T-helper 2 cell treated with Interferon-gamma antibody and Interleukin-4, amounts not matched to agents 100 ng/mL and 5 ng/mL, for 36 hours (primary cell): Measurements from ENCODE around the gene MYL12A. TPM values are rescaled to one million over a fixed set of nuclear protein-coding genes. Genes with fewer than 3 reads are reported as not detected.
"Not testable (repeated sequence)": the region's sequence is repeated elsewhere in the genome, so short reads cannot be mapped to it uniquely, and the experiment has no call there.

Experiments used
- intact Hi-C: fragments of 100-400 bp; cut with micrococcal nuclease; formaldehyde crosslinking; loops from one replicate; pipeline ENCODE4 v1.15.1; 2023
- total RNA-seq: library from RNA; stranded (reverse); gene quantifications from 2 replicates; pipeline ENCODE4 v1.2.3, GENCODE V29; 2022

Gene MYL12A
- total RNA-seq, 1 donor from 2014 or later, result 725 TPM

DNA sequence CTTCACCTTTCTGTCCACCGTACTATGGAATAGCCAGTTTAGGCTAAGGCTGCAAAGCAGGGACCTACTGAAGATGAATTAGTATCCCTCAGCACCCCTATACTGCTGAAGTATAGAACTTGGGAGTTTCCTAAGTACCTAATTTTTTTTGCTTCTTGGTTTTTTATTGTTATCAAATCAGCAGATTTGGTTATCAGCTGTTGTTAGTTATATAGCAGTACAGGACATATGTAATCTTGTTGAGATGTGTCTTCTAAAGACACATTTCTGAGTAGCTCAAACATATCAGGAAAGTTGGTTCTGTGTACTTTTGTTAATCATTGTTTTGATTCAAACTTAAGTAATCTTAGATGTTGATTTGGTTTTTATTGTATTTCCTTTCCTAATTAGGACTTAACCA, 5.2 kb downstream of the MYL12A start:
- intact Hi-C loops, result no loop called here

GRCh38 chr18:3254725-3255124, 7.1 kb downstream of the MYL12A start:
- intact Hi-C loops, result no loop called here

GRCh38 chr18:3255611-3256165, 8.1 kb downstream of the MYL12A start:
- intact Hi-C loops, result no loop called here

DNA sequence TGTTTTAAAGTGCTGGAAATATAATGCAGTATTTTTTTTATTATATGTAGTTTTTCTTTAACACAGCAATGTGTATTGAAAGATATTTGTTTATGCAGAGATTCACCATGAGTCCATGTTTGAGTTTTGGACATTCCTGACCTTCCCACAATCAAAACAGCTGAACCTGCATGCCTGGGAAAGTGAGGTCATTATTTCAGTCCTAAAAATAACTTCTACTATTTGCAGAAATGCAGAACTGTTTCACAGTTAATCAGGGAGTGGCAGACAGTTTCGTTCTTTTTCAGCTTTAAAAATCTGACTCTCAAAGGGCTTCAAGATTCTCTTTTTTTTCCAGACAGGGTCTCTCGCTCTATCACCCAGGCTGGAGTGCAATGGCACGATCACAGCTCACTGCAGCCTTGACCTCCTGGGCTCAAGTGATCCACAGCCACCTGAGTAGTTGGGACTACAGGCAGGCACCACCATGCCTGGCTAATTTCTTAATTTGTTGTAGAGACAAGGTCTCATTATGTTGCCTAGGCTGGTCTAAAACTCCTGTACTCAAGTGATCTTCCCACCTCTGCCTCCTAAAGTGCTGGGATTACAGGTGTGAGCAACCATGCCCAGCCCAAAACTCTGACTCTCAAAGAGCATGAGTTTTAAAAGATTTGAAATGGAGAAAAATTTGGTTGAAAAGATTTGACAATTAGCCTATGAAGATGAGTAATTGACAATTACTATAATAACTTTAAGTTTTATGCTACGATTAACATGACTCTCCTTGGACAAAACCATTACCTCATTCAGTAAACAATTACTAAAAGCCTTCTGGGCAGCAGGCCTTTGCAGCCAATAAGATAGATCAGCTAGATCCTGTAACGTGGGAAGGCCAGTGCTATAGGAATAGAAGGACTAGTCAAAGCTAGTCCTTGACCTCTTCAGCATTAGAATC, 9.4 kb downstream of the MYL12A start:
- intact Hi-C loops, result no loop called here

DNA sequence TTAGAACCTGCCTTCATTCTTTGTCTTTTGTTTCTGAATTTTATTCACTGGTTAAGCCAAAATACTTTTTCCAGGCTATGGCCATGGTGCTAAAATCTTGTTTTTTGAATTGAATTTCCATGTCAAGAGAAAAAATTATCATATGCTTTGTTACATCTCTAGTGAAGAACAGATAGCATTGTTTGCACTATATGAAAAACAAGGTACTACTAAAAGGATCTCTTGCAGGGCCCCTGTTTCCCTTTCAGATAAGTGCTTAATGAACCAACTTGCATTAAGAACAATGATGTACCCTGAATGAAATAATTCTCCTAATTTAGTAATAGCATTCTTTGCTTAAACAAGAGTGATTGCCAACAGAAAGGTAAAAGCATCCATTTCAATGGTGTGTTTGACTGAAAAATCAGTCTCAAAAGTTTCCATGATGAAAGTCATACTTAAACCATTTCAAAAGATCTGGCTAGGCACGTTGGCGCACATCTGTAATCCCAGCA, 10.1 kb downstream of the MYL12A start:
- intact Hi-C loops, result no loop called here

GRCh38 chr18:3260995-3261372, 13.4 kb downstream of the MYL12A start:
- intact Hi-C loops, result loop anchor here (1.0 to 5.0 kb wide), 7 partner anchors 14 to 1976 kb away; partner anchors contain the start of genes METTL4, MYL12A, NDC80 and SMCHD1

- intact Hi-C loops, result loop anchor here (1.0 to 5.0 kb wide), 9 partner anchors 14 to 1976 kb away; partner anchors contain the start of genes METTL4, MYL12A, NDC80 and SMCHD1
These were observed 14.0 kb downstream of the MYL12A start, which contains the start of gene MYL12B for GRCh38 chr18:3261373-3262233. Gene MYL12B (plus strand): TSS chr18:3262133. CDS start chr18:3272899, 10,766 bp downstream.

DNA sequence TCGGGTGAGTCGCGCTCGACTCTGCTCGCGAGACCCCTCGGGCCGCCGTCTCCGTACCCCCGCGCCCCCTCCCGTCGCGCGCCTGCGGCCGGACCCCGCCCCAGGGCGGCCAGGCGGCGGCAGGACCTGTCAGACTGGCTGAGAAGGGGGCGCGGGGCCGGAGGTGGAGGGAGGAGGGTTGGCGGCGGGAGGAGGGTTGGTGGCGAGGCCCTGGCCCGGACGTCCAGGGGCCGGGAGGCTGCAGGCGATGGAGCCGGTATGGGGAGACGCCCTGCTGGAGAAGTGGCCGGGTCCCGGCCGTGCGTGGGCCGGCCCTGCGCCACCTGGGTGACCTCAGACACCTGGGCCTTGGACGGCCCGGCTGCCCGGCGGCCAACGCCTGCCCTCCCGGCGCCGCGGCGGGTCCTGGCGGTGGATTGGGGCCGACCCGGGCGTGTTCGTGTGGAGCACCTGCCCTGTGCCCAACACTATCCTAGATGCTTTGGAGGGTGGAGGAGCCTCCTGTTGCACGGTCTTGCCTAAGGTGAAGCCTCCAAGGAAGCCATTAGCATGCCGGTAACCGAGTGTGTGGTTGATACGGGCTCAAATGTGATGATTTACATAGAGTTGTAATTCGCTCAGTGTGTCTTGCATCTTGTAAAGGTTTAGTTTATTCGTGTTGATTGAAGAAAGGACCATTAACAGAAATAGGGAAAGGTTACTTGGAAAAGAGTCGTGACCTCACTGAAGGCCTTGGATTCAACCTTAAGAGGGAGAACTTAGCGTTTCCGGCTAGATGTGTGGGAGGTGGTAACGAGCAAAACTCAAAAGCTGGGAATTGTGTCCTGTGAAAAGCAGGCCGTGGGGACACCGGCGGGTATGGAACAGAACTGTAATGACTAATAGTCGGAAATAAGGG, 14.9 kb downstream of the MYL12A start:
- intact Hi-C loops, result loop anchor here (1.0 to 5.0 kb wide), 7 partner anchors 186 to 1975 kb away; partner anchors contain the start of genes METTL4, NDC80 and SMCHD1

GRCh38 chr18:3263132-3263700, 15.6 kb downstream of the MYL12A start:
- intact Hi-C loops, result loop anchor here (2.0 to 5.0 kb wide), 6 partner anchors 332 to 1974 kb away; partner anchors contain the start of genes METTL4, NDC80 and SMCHD1

- intact Hi-C loops, result loop anchor here (5.0 kb wide), 5 partner anchors 403 to 1973 kb away; partner anchors contain the start of genes METTL4, NDC80 and SMCHD1
These were observed 16.8 kb downstream of the MYL12A start for GRCh38 chr18:3264362-3264761.

DNA sequence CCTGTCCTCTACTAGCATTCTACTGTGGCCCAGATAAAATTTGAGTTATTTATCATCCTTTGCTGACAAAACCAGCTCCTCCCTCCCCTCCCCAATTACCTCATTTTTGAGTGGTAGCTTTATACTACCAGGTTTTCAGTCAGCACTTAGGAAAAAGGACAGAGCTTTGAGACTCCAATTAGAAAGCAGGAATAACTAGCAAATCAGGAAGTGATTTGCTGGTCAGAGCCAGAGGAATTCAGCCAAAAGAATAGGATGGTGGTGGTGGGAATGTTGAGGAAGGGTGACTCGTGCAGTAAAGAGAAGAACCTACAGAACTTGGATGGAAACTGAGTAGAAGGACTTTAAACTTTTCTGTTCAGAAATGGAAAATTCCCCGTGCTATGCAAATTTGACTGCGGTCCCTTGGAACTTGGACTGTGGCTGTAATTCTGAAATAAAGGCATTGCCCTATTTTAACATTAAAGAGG, 18.0 kb downstream of the MYL12A start:
- intact Hi-C loops, result no loop called here

- intact Hi-C loops, result no loop called here
These were observed 18.5 kb downstream of the MYL12A start for GRCh38 chr18:3266062-3266608.

GRCh38 chr18:3268306-3268705, 20.7 kb downstream of the MYL12A start:
- intact Hi-C loops, result no loop called here

DNA sequence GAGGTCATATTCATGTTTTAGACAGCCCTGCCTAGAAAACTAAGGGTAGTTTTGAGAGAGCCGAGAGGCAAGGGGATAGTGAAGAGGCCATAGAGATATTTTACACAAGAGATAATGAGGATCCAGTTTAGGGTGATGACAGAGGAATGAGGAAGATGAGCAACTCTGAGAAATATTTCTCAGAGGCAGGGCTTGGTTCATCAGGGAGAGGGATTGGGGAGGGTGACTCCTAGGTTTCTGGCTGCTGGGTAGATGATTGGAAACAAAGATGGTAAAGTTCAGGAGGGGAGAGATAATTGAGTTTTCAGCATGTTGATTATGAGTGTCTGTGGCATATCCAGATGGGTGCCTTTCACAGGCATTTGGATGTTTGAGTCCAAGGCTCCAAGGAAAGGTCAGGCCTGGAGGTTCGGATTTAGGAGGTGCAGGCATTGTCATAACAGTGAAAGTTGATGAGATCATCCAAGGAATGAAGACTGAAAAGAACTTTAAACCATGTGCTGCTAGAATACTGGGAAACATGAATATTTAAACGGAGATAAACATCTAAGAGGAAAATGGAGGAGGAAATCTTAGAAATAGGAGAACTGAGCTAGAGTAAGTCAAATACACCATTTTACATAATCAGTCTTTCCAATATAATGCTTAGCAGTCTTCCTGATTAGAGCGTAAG, 21.8 kb downstream of the MYL12A start:
- intact Hi-C loops, result no loop called here

DNA sequence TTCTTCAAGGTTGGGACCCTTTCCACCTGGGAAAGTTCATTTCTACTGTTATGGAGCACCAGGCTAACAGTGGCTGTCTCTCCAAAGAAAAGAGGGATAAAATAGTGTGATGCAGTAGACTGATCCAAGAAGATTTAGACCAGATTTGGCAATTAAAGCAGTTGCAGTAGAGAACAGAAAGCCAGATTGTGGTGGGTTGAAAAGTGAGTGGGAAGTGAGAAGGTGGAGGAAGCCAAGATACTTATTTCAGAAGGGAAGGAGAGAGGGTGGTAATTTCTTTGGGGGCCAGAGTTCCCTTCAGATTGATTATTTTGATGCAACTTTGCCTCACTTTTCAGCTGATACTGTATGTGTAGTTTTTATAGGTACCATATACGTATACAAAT, 22.3 kb downstream of the MYL12A start:
- intact Hi-C loops, result no loop called here

- intact Hi-C loops, result no loop called here
These were observed 25.4 kb downstream of the MYL12A start for GRCh38 chr18:3273042-3273441.

DNA sequence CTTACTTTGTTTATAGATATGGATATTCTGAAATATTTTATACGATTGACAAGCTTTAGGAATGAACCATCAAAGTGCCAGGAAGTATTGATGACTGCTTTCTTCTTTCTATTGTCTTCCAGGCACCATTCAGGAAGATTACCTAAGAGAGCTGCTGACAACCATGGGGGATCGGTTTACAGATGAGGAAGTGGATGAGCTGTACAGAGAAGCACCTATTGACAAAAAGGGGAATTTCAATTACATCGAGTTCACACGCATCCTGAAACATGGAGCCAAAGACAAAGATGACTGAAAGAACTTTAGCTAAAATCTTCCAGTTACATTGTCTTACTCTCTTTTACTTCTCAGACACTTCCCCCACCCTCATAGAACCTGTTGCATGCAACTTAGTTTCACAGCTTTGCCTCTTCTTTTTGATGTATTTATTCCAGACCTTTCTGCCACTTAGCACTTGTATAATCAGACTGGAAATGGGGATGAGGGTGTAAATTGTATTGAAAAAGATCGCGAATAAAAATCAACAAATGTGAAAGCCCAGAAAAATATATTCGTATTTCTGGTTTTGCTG, 30.1 kb downstream of the MYL12A start:
- intact Hi-C loops, result not testable (repeated sequence)
